Measurements from ENCODE around the gene MACROD2.

GRCh38 chr20:15122613-15123012 is 1127.3 kb downstream of the MACROD2 start:
- TF ChIP-seq CTCF (IDR thresholded peaks at IDR 0.05) (no peak), POLR2A (IDR thresholded peaks at IDR 0.05) (no peak), POLR2AphosphoS5 (IDR thresholded peaks at IDR 0.05) (no peak)
